GM18868 (cell line): Measurements from ENCODE around the gene PCSK6.

Experiments used
- ATAC-seq: cut with Tn5 transposase; IDR thresholded peaks from one replicate; pipeline ENCODE4 v1.9.1; 2021; ENCODE audit warnings: mild to moderate bottlenecking, moderate library complexity; ENCODE audit not compliant: unreplicated experiment

Gene PCSK6

GRCh38 chr15:101314336-101315125 is 175.0 kb downstream of the PCSK6 start:
- ATAC-seq, result no peak

GRCh38 chr15:101313041-101313761 is 176.3 kb downstream of the PCSK6 start:
- ATAC-seq, result no peak

- ATAC-seq, result no peak
These were observed 179.0 kb downstream of the PCSK6 start for GRCh38 chr15:101310508-101310907.

- ATAC-seq, result no peak
These were observed 179.4 kb downstream of the PCSK6 start for GRCh38 chr15:101310161-101310480.

- no peak for ATAC-seq
These were observed 179.9 kb downstream of the PCSK6 start for GRCh38 chr15:101309436-101310160.

- no peak for ATAC-seq
These were observed 180.7 kb downstream of the PCSK6 start for GRCh38 chr15:101308604-101309435.

- ATAC-seq, result no peak
These were observed 181.5 kb downstream of the PCSK6 start for GRCh38 chr15:101307897-101308603.

- no peak for ATAC-seq
These were observed 182.2 kb downstream of the PCSK6 start for GRCh38 chr15:101307048-101307896.

GRCh38 chr15:101306341-101307047 is 183.0 kb downstream of the PCSK6 start:
- no peak for ATAC-seq

GRCh38 chr15:101305820-101306255 is 183.7 kb downstream of the PCSK6 start:
- ATAC-seq, result no peak

GRCh38 chr15:101303408-101303807 is 186.1 kb downstream of the PCSK6 start:
- no peak for ATAC-seq

GRCh38 chr15:101296418-101297405 is 192.8 kb downstream of the PCSK6 start:
- no peak for ATAC-seq

- ATAC-seq, result no peak
These were observed 193.8 kb downstream of the PCSK6 start for GRCh38 chr15:101295607-101296161.

GRCh38 chr15:101294731-101295606 is 194.5 kb downstream of the PCSK6 start, which contains the start of gene SNRPA1:
SNRPA1 (minus strand) TSS chr15:101295248; CDS start chr15:101295178, 70 bp downstream.
- peak; percentile 74 for ATAC-seq

GRCh38 chr15:101293122-101293521 is 196.4 kb downstream of the PCSK6 start:
- no peak for ATAC-seq

GRCh38 chr15:101288905-101289513 is 200.5 kb downstream of the PCSK6 start:
- no peak for ATAC-seq
